Skeletal muscle tissue (tissue), 4 donors: ENCODE measurements around the gene PPP1R3F. TPM values are rescaled to one million over a fixed set of nuclear protein-coding genes. Genes with fewer than 3 reads are reported as not detected.
A peak's percentile ranks its signal among the peaks of the same experiment; 100 is the strongest.

ENCODE experiments used
- H3K27ac ChIP-seq: one replicate; pipeline ENCODE4 v1.7.0; 2013; ENCODE audit warnings: mild to moderate bottlenecking, low read depth, low read length, inconsistent platforms
- H3K27me3 ChIP-seq, 3 donors: one replicate each; pipeline ENCODE4 v1.7.0; 2013; ENCODE audit warnings: low read length in 3 of 3; ENCODE audit not compliant: control insufficient read depth in 3 of 3, insufficient read depth in 3 of 3
- H3K36me3 ChIP-seq, 3 donors: one replicate each; pipeline ENCODE4 v1.7.0; 2013; ENCODE audit warnings: low read length in 3 of 3; ENCODE audit not compliant: control insufficient read depth in 3 of 3, insufficient read depth in 3 of 3
- H3K4me1 ChIP-seq, 3 donors: one replicate each; pipeline ENCODE4 v1.7.0; 2013; ENCODE audit warnings: low read length in 3 of 3, mild to moderate bottlenecking in 3 of 3; ENCODE audit not compliant: control insufficient read depth in 3 of 3, insufficient read depth in 3 of 3
- H3K4me3 ChIP-seq, 3 donors: one replicate each; pipeline ENCODE4 v1.7.0; 2013; ENCODE audit warnings: low read length in 3 of 3
- H3K9ac ChIP-seq, 3 donors: one replicate each; pipeline ENCODE4 v1.7.0; 2013; ENCODE audit warnings: low read length in 3 of 3, mild to moderate bottlenecking in 3 of 3, moderate library complexity in 2 of 3, low read depth in 1 of 3
- H3K9me3 ChIP-seq, 3 donors: one replicate each; pipeline ENCODE4 v1.7.0; 2013; ENCODE audit warnings: low read length in 3 of 3; ENCODE audit not compliant: control insufficient read depth in 3 of 3
- total RNA-seq: library from RNA; depleted of rRNA; stranded (reverse); fragments of >200 nt; gene quantifications from one replicate; pipeline ENCODE4 v1.2.3, GENCODE V29; 2014
- donor health status: Osteomylitis.

Gene PPP1R3F
- 6.8 TPM for total RNA-seq

GRCh38 chrX:49269767-49270248 lies at the start of gene PPP1R3F:
PPP1R3F (plus strand) TSS chrX:49269793; CDS start chrX:49269870, 77 bp downstream.
- Histone ChIP-seq H3K27me3 (no peaks in the 10 kb centered on the region), H3K4me3 (peak within 1 kb of the TSS; percentile 89 to 93 (median 91)), H3K27ac (peak within 1 kb of the TSS; percentile 85), H3K36me3 (no peaks in the 10 kb centered on the region), H3K9me3 (no peaks in the 10 kb centered on the region), H3K4me1 (peaks cover 25 to 34% (median 27%) of the 10 kb centered on the region in 3 donors), H3K9ac (peak within 1 kb of the TSS; percentile 80 to 82 (median 80))

GRCh38 chrX:49220100-49220499 lies 49.5 kb upstream of the PPP1R3F start:
- Histone ChIP-seq H3K9me3 (no peaks in the 10 kb centered on the region), H3K27ac (no peak overlapping the region), H3K4me1 (no peaks in the 10 kb centered on the region), H3K27me3 (peaks cover 0 to 3% (median 0%) of the 10 kb centered on the region in 3 donors), H3K36me3 (no peaks in the 10 kb centered on the region), H3K4me3 (no peak overlapping the region), H3K9ac (no peak overlapping the region)

GRCh38 chrX:49221868-49222267 lies 47.7 kb upstream of the PPP1R3F start:
- H3K4me3 ChIP-seq: no peak overlapping the region
- no peak overlapping the region for H3K9ac ChIP-seq
- no peak overlapping the region for H3K27ac ChIP-seq
- no peaks in the 10 kb centered on the region for H3K9me3 ChIP-seq
- no peaks in the 10 kb centered on the region for H3K4me1 ChIP-seq
- H3K36me3 ChIP-seq: no peaks in the 10 kb centered on the region
- peaks cover 0 to 3% (median 3%) of the 10 kb centered on the region in 3 donors for H3K27me3 ChIP-seq

- no peak overlapping the region for H3K4me3 ChIP-seq
- peaks cover 0 to 3% (median 3%) of the 10 kb centered on the region in 3 donors for H3K27me3 ChIP-seq
- no peak overlapping the region for H3K27ac ChIP-seq
- no peaks in the 10 kb centered on the region for H3K4me1 ChIP-seq
- no peak overlapping the region for H3K9ac ChIP-seq
- no peaks in the 10 kb centered on the region for H3K9me3 ChIP-seq
- no peaks in the 10 kb centered on the region for H3K36me3 ChIP-seq
Observed at GRCh38 chrX:49225858-49226257, 43.7 kb upstream of the PPP1R3F start.

DNA sequence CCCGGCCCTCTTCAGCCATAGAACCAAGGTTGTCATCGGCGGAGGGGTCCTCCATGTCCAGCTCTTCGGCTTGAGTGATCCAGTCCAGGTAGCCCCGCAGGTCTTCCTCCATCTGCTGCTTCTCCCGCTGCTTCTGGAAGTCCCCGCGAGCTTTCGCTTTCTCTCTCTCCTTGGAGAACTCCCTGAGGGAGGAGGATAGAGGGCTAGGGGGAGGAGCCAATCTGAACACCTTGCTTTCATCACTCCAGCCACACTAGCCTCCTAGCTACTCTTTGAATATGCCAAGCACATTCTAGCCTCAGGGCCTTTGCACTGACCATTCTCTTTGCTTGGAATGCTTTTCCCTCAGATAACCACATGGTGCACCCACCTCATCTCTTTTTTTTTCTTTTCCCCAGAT lies 42.6 kb upstream of the PPP1R3F start:
- Histone ChIP-seq H3K36me3 (no peaks in the 10 kb centered on the region), H3K4me1 (no peaks in the 10 kb centered on the region), H3K4me3 (no peak overlapping the region), H3K9ac (no peak overlapping the region), H3K27me3 (peaks cover 0 to 3% (median 3%) of the 10 kb centered on the region in 3 donors), H3K27ac (no peak overlapping the region), H3K9me3 (no peaks in the 10 kb centered on the region)

DNA sequence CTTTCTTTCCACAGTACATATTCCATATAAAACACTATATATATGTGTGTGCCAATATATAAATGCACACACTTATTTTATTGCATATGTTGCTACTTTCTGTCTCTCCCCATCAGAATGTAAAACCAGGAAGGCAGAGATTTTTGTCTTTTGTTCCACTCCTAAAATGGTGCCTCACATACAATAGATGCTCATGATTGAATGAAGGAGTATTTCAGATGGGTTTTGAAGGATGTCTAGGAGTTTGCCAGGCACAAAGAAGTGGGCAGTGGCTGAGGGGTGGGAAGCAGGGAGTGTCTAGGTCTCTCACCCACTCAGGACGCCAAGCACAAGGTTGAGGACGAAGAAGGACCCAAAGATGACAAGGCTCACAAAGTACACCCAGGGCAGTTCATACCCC lies 41.9 kb upstream of the PPP1R3F start:
- Histone ChIP-seq H3K27ac (no peak overlapping the region), H3K4me3 (no peak overlapping the region), H3K9me3 (no peaks in the 10 kb centered on the region), H3K36me3 (no peaks in the 10 kb centered on the region), H3K4me1 (no peaks in the 10 kb centered on the region), H3K9ac (no peak overlapping the region), H3K27me3 (peaks cover 0 to 3% (median 3%) of the 10 kb centered on the region in 3 donors)

DNA sequence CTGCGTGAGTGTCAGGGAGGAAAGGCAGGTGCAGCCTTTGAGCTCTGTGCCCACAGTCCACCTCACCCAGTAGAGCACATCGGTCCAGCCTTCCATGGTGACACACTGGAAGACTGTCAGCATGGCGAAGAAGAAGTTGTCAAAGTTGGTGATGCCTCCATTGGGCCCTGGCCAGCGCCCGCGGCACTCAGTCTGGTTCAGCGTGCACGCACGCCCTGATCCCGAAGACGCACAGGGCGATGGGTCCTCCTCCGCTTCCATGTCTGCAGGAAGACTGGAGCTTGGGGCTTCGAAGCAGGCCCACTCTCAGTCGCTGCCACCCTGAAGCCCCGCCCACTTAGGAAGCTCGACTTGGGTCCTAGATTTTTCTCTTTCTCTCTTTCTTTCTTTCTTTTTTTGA lies 41.4 kb upstream of the PPP1R3F start:
- H3K4me1 ChIP-seq: no peaks in the 10 kb centered on the region
- peaks cover 0 to 3% (median 3%) of the 10 kb centered on the region in 3 donors for H3K27me3 ChIP-seq
- H3K9me3 ChIP-seq: no peaks in the 10 kb centered on the region
- no peaks in the 10 kb centered on the region for H3K36me3 ChIP-seq
- H3K27ac ChIP-seq: no peak overlapping the region
- no peak overlapping the region for H3K4me3 ChIP-seq
- no peak overlapping the region for H3K9ac ChIP-seq

DNA sequence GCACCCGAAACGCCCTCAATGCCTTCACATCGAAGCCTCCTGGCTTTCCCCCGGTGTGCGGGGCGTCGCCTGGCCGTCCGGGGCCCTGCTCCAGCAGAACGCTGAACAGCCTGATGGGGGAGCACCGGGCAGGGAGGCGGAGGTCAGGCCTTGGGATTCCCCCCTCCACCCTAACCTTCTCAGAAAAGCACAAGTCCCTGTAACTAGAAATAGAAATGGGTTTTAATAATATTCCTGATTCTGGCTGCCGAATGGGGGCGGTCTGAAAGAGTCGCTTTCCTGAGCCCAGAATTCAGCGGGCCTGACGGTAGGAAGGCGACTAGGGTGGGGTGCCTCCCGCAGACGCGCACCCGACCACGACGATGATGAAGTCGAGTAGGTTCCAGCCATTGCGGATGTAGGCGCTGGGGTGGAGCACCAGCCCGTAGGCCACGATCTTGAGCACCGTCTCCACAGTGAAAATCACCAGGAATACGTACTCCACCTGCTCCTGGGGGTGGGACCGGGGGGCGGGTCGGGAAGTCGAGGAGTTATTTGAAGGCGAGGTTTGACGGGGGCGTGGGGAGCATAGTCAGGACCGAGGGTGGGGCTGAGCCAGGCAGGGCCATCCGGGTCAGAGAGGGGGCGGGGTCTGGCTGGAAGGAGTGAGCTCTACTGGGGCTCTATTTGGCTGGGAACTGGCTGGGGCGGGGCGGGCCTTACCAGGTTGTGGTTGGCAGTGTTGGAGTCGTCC lies 38.9 kb upstream of the PPP1R3F start:
- peak overlapping the region in 2 of 3 donors; percentile 33 for H3K9ac ChIP-seq
- peaks cover 0 to 3% (median 2%) of the 10 kb centered on the region in 3 donors for H3K27me3 ChIP-seq
- H3K4me1 ChIP-seq: no peaks in the 10 kb centered on the region
- H3K36me3 ChIP-seq: no peaks in the 10 kb centered on the region
- H3K9me3 ChIP-seq: no peaks in the 10 kb centered on the region
- H3K4me3 ChIP-seq: peak overlapping the region in 2 of 3 donors; percentile 45 to 54
- H3K27ac ChIP-seq: no peak overlapping the region

GRCh38 chrX:49231333-49232000 lies 38.1 kb upstream of the PPP1R3F start:
- peaks cover 0 to 3% (median 0%) of the 10 kb centered on the region in 3 donors for H3K4me1 ChIP-seq
- H3K36me3 ChIP-seq: no peaks in the 10 kb centered on the region
- no peak overlapping the region for H3K9ac ChIP-seq
- no peak overlapping the region for H3K27ac ChIP-seq
- no peak overlapping the region for H3K4me3 ChIP-seq
- peaks cover 0 to 3% (median 0%) of the 10 kb centered on the region in 3 donors for H3K27me3 ChIP-seq
- H3K9me3 ChIP-seq: no peaks in the 10 kb centered on the region

DNA sequence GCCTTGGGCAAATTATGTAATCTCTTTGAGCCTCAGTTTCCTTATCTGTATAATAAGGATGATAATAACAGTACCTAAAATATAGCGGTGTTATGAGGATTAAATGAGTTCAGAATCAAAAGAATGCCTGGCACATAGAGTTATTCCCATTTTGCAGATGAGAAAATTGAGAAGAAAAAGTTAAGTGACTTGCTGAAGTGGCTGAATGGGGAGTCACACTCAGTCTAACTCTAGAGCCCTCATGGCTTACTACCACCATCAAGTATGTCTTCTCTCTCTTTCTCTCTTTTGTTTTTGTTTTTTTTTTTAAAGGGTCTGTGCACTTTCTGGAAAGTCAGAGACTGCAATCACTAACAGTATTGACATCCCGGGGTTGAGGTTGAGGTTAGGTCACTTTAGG lies 37.1 kb upstream of the PPP1R3F start:
- Histone ChIP-seq H3K9ac (no peak overlapping the region), H3K27me3 (peaks cover 0 to 3% (median 0%) of the 10 kb centered on the region in 3 donors), H3K4me1 (peaks cover 2 to 6% (median 3%) of the 10 kb centered on the region in 3 donors), H3K36me3 (no peaks in the 10 kb centered on the region), H3K4me3 (no peak overlapping the region), H3K9me3 (no peaks in the 10 kb centered on the region), H3K27ac (no peak overlapping the region)
